ENCODE measurements around the gene AIM2.
A peak's percentile ranks its signal among the peaks of the same experiment; 100 is the strongest.
"Not testable (repeated sequence)": the region's sequence is repeated elsewhere in the genome, so short reads cannot be mapped to it uniquely, and the experiment has no call there.

Gene AIM2

GRCh38 chr1:159079525-159079924 is 3.0 kb upstream of the AIM2 start:
- DNase-seq (ENCODE audit: low spot score): no peak

DNA sequence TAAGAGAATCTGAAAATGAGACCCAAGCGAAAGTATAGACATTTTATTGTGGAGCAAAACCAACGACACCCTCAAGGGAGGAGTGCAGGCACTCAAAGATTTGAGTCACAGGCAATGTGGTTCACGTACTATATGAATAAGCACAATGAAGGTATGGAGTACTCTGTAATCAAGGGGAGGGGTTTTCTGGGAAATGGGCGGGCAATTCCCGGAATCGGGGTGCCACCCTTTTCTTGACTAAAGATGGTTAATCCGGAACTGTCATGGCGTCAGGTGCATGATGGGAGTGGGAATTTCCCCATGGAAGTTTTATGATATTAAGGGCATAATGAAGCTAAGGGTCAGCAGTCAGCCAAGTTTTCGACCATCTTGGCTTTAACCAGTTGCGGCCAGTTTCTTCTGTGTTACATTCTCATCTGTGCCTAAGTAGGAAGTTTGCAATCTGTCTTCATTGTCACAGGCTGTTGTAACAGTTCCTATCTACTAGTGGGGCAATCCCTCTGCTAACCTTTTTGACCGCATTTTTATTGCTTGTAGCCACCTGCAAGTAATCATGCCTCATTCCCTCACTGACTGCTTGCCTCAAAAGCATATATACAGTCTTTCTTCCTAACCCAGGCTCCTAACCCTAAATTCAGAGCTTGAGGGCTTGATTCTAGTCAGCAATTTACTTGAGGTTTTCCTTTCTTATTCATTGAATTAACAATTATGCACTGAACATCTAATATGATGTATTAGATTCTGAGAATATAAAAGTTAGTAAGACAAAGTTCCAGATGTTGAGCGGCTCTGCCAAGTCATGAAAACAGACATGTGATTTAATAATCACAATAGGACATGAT is 775 bp upstream of the AIM2 start:
- DNase-seq (ENCODE audit: low spot score): no peak

DNA sequence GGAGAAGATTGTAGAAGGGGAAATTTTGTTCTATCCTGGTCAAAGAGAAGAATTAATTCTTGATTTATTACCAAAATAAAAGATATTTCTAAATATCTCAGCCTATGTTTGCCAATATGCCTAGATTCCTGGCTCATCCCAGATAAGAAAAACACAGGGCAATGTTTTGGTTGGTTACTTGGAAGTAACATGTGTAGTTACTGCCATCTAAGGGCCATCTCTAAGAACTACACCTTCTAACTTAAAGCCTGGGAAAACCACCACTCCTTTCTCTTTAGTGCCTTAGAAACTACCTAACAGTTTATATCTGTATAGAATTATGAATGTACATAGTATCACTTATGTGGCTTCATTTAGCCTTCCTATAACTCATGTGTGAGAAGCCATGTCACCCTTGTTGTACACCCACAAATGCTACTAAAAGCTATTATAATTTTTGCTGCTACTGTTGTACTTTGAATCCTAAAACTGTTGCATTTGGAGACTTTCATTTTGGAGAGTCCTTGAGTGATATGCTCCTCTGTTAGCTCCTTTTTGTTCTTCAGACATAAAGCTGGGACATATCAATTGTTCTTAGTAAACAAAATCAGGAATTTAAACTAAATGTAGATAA is 4.5 kb downstream of the AIM2 start:
- DNase-seq (ENCODE audit: low spot score): peak; percentile 76

GRCh38 chr1:159068886-159069285 is 7.7 kb downstream of the AIM2 start:
- peak; percentile 35 for DNase-seq (ENCODE audit: low spot score)

DNA sequence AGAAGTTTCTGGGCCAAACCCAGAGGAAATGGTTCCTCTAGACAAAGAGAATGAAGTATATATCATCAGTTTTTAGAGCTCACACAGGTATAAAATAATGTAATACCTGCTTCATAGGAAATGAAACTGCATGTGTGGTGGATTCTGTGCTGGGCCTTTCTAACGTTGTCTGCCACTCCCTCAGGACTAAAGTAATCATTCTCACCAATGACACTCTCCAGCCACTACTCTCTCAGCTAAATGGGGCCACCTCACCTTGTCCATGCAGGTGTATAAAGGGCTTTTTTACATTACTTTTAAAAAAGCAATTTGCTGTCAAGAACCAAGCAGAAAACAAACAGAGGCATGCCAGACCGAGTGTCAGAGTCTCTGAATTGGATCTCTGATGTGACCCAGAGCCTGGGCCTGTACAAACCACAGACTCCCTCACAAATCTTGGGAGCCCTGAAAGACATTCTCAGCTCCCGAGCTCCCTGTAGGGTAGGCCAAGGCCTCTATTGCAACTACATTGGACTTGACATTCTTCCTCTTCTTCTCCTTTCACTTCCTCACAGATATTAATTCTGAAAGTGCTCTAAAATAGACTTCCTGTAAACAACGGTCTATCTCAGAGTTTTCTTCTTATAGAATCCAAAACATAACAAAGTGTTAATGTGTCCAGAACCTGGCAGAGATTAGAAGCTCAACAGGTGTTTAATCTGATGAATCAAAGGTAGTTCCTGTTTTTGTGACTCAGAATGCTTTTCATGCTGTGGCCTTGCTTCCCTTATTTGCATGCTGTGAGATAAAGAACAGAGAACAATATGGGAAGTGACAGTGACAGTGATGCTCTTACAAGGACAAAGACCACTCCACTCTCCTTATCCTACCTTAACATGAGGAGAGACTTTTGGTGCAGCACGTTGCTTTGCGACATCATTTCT is 8.6 kb downstream of the AIM2 start:
- DNase-seq (ENCODE audit: low spot score): no peak

- DNase-seq (ENCODE audit: low spot score): no peak
Measured at GRCh38 chr1:159066108-159066507, 10.5 kb downstream of the AIM2 start.

DNA sequence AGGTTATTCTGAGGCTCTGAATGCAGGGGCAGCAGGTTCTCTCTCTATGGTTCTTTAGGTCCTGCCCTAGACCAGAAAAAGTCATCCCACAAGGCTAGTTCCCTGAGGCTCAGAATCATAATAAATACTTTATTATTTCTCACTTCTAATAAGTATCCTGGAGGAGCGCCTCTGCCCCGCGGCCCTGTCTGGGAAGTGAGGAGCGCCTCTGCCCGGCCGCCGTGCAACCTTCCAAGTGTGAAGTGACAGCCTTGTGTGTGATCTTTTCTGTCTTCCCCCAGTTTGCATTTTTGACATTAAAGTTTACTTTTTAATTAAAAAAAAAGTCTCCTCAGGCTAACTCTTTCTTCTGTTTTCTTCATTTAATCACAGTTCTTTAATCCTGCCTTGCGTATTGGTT is 11.5 kb downstream of the AIM2 start:
- DNase-seq (ENCODE audit: low spot score): no peak

- DNase-seq (ENCODE audit: low spot score): no peak
Measured at GRCh38 chr1:159058751-159059150, 17.8 kb downstream of the AIM2 start.

- peak; percentile 16 for DNase-seq (ENCODE audit: low spot score)
Measured at GRCh38 chr1:159056069-159056698, 20.4 kb downstream of the AIM2 start.

GRCh38 chr1:159055181-159055641 is 21.4 kb downstream of the AIM2 start:
- no peak for DNase-seq (ENCODE audit: low spot score)

GRCh38 chr1:159054427-159054826 is 22.1 kb downstream of the AIM2 start:
- no peak for DNase-seq (ENCODE audit: low spot score)

DNA sequence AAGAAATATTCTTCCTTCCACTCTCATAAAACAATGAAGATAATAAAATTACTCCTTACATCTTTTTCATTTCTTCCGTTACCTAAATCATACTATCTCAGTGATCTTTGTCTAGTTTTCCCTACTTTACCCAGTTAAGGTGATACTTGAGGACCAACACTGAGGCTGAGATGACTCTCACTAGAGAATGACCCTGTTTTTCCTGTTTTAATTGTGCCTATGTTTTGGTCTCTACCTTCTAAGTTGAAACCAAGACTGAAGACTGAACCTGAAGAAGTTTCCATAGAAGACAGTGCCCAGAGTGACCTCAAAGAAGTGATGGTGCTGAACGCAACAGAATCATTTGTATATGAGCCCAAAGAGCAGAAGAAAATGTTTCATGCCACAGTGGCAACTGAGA is 25.1 kb downstream of the AIM2 start:
- DNase-seq (ENCODE audit: low spot score): no peak

DNA sequence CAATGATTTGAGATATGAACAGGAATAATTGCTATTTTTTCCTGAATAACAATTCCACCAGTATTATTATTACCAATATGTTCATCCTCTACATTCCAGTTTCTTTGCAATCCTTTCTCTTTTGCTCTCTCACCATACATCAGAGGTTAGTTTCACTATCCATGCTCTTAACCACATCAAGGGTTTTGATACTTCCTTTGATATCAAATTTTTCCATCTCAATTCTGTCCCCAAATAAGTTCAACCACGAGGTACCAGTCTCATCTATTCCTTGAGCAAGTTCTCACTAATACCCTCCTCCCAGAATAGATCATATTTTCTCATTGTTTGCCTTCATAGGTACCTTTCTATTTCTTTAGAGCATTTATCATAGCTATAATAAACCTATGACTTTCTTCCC is 30.1 kb downstream of the AIM2 start:
- not testable (repeated sequence) for DNase-seq (ENCODE audit: low spot score)

GRCh38 chr1:159040893-159041724 is 35.5 kb downstream of the AIM2 start:
- DNase-seq (ENCODE audit: low spot score): no peak

DNA sequence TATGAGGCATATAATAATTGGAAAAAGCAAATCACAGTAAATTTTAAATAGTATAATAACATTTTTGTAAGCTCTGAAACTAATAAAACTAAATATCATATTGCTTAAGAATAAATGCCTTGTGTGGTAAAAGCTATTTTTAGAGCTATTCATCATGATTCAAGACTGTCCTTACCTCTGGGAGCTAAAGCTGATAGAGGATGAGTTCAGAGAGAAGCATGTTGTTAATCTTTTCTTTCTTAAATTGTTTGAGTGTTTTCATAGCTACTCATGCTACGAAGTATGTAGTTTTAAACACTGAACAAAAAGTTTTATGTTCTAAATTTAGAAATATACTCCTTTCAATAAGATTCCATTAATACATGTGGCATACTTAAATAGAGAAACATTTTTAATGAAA is 36.4 kb downstream of the AIM2 start:
- no peak for DNase-seq (ENCODE audit: low spot score)

- DNase-seq (ENCODE audit: low spot score): no peak
Measured at GRCh38 chr1:159030877-159031447, 45.6 kb downstream of the AIM2 start.

DNA sequence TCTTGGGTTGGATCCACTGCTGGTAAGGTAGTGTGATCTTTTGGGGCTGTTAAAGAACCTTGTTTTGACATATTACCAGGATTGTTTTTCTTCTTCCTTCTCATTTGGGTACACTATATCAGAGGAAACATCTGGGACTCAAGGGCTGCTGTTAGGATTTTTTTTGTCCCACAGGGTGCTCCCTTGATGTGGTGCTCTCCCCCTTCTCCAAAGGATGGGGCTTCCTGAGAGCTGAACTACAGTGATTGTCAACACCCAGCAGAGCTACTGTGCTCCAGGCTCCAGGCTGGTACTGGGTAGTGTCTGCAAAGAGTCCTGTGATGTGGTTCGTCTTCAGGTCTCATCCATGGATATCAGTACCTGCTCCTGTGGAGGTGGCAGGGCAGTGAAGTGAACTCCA is 46.3 kb downstream of the AIM2 start:
- no peak for DNase-seq (ENCODE audit: low spot score)

- not testable (repeated sequence) for DNase-seq (ENCODE audit: low spot score)
Measured at GRCh38 chr1:159026841-159027240, 49.7 kb downstream of the AIM2 start.

GRCh38 chr1:159025043-159025442 is 51.5 kb downstream of the AIM2 start:
- no peak for DNase-seq (ENCODE audit: low spot score)

DNA sequence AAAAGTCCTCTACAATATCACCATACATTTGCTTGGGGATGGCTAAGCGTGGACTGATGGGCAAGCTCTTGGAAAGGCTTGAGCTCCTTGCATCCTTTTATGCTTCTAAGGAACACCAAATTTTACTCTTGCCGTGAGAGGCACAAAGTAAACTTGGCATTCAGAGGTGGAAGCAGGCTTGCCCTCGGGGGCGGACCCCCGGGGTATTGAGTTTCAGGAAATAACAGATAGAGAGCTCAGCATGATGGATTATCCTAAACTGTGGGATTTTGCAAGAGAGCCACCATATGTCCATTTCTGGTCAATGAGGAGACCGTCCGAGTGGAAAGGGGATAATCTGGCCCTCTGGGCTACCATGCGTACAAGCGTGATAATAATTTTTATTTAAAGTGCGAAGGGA is 52.8 kb downstream of the AIM2 start:
- no peak for DNase-seq (ENCODE audit: low spot score)

DNA sequence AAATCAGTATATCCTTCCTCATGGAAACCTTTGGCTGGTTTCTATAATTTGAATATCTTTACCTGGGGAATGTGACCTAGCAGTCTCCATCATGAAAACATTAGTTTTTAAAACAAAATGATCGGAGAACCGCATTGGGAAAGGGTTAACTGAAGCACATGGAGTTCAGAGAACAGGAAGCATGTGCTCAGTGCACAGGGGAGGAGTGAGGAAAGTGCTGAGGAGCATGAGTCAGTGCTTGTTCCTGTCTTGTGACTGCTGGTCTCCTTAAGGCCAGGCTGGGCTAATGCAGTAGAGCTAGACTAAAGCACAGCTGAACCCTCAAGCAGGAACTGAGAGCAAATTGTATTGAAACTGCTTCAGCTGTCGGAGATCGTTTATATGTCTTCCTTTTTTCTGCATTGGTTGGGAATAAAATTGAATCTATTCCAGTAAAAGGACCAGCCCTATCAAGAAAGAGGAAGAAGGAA is 61.1 kb downstream of the AIM2 start:
- DNase-seq (ENCODE audit: low spot score): peak; percentile 99

Measured in RKO (cell line).